ENCODE measurements around the gene NPL. TPM values are rescaled to one million over a fixed set of nuclear protein-coding genes. Genes with fewer than 3 reads are reported as not detected.
A peak's percentile ranks its signal among the peaks of the same experiment; 100 is the strongest.

Gene NPL
- total and polyA plus RNA-seq, 9 of the 15 experiments (the other 6 are each of a cell fraction or from before 2014, with no cell fraction given): 9.9 to 22.3 (median 14.2) TPM

- TF ChIP-seq AFF4 (CRISPR knock-in tag; IDR thresholded peaks at IDR 0.05) (peak; percentile 98), HMG20B (CRISPR knock-in tag; IDR thresholded peaks at IDR 0.05) (no peak), ZNF12 (CRISPR knock-in tag; IDR thresholded peaks at IDR 0.05) (0 out of 2 replicates have a peak, but pooled peaks have one; percentile 63), SMARCC2 (IDR thresholded peaks at IDR 0.05; ENCODE audit: low read depth) (peak; percentile 88), ZNF696 (CRISPR knock-in tag; conservative IDR thresholded peaks at IDR 0.05) (no peak), NR2F6 (CRISPR knock-in tag; IDR thresholded peaks at IDR 0.05) (no peak), THAP7 (CRISPR knock-in tag; IDR thresholded peaks at IDR 0.05) (peak; percentile 75; the same call in 1 of the 2 replicates), KLF13 (tag; IDR thresholded peaks at IDR 0.05; ENCODE audit: borderline replicate concordance, low read depth) (peak; percentile 57; the same call in 1 of the 2 replicates), ZNF121 (CRISPR knock-in tag; conservative IDR thresholded peaks at IDR 0.05) (no peak), HMG20A (CRISPR knock-in tag; conservative IDR thresholded peaks at IDR 0.05) (no peak), ZBED1 (IDR thresholded peaks at IDR 0.05) (no peak; the same call in 1 of the 2 replicates), CREBBP (IDR thresholded peaks at IDR 0.05; ENCODE audit: low read depth, low read length) (no peak), TSHZ1 (CRISPR knock-in tag; IDR thresholded peaks at IDR 0.05) (no peak), E2F3 (CRISPR knock-in tag; IDR thresholded peaks at IDR 0.05) (peak; percentile 40; the same call in 1 of the 2 replicates), BRD9 (IDR thresholded peaks at IDR 0.05; ENCODE audit: low read depth, partially characterized antibody) (no peak), CHAMP1 (IDR thresholded peaks at IDR 0.05) (no peak; the same call in 1 of the 2 replicates), HEY1 (CRISPR knock-in tag; IDR thresholded peaks at IDR 0.05; ENCODE audit: borderline replicate concordance) (no peak)
These were observed 49.9 kb downstream of the NPL start, which contains the start of gene DHX9 (continued) for GRCh38 chr1:182839209-182840066.

Measured in K562 (cell line).